Right ventricle myocardium superior (tissue), 1 donor: ENCODE results near the gene RAB19. TPM values are rescaled to one million over a fixed set of nuclear protein-coding genes. Genes with fewer than 3 reads are reported as not detected.

Experiments
- ATAC-seq: fragments of 200-7000 bp; cut with Tn5 transposase; one replicate; pipeline ENCODE4 v1.9.1; 2020; ENCODE audit warnings: mild to moderate bottlenecking; ENCODE audit not compliant: poor library complexity
- DNase-seq: peaks from one replicate; pipeline ENCODE4 v3.0.0-alpha.2; 2020
- intact Hi-C: fragments of 100-400 bp; cut with DNase I; formaldehyde crosslinking; loops from one replicate; pipeline ENCODE4 v1.11.2; 2022
- long read RNA-seq: library from polyadenylated mRNA; unstranded; transcript quantifications from one replicate; pipeline ENCODE4 v2.0.0, GENCODE V29; 2021
- total RNA-seq: library from RNA; stranded (reverse); fragmentation: NEBNext Ultra II Directional; extraction: Animal tissue kit (Norgen Biotek cat#: 25700); gene quantifications from one replicate; pipeline ENCODE4 v1.2.1, GENCODE V29; 2021
- donor health status: DM: no; HTN: yes; CAD: no; lungs with severe emphysema.

RAB19 gene
- total RNA-seq = not detected
- long read RNA-seq = 0 reads

- intact Hi-C loops = no loop called here
- DNase-seq (no peak), ATAC-seq (peak; percentile 70)
Observed at GRCh38 chr7:140403878-140404564, at the start of gene RAB19. TSS of gene RAB19 (plus strand) at chr7:140404058. CDS start at chr7:140407647, 3,589 bp downstream.

- intact Hi-C loops = no loop called here
- ATAC-seq = no peak
- DNase-seq = no peak
Observed at GRCh38 chr7:140358024-140358411, 45.8 kb upstream of the RAB19 start.

- intact Hi-C loops = no loop called here
- ATAC-seq (no peak), DNase-seq (no peak)
Observed at GRCh38 chr7:140358412-140359051, 45.3 kb upstream of the RAB19 start.

- DNase-seq (no peak), ATAC-seq (no peak)
- intact Hi-C loops = no loop called here
Observed at GRCh38 chr7:140360697-140361229, 43.1 kb upstream of the RAB19 start.

- DNase-seq = no peak
- ATAC-seq = no peak
- intact Hi-C loops = no loop called here
Observed at GRCh38 chr7:140364819-140365218, 39.0 kb upstream of the RAB19 start.

GRCh38 chr7:140367528-140367927 lies 36.3 kb upstream of the RAB19 start:
- no peak for DNase-seq
- ATAC-seq = no peak
- intact Hi-C loops = no loop called here

GRCh38 chr7:140369294-140369693 lies 34.6 kb upstream of the RAB19 start:
- ATAC-seq = no peak
- DNase-seq = no peak
- intact Hi-C loops = no loop called here

- ATAC-seq (no peak), DNase-seq (no peak)
- intact Hi-C loops = no loop called here
Observed at GRCh38 chr7:140375323-140375722, 28.5 kb upstream of the RAB19 start.

- intact Hi-C loops = no loop called here
- DNase-seq (no peak), ATAC-seq (no peak)
Observed at GRCh38 chr7:140375892-140376730, 27.7 kb upstream of the RAB19 start.

GRCh38 chr7:140383954-140384713 lies 19.7 kb upstream of the RAB19 start:
- intact Hi-C loops = no loop called here
- no peak for ATAC-seq
- DNase-seq = no peak

GRCh38 chr7:140384894-140385545 lies 18.8 kb upstream of the RAB19 start:
- DNase-seq (no peak), ATAC-seq (no peak)
- intact Hi-C loops = no loop called here

GRCh38 chr7:140389445-140389844 lies 14.4 kb upstream of the RAB19 start:
- DNase-seq = no peak
- intact Hi-C loops = no loop called here
- no peak for ATAC-seq

GRCh38 chr7:140390034-140390433 lies 13.8 kb upstream of the RAB19 start:
- DNase-seq (no peak), ATAC-seq (no peak)
- intact Hi-C loops = no loop called here

GRCh38 chr7:140390466-140391190 lies 13.2 kb upstream of the RAB19 start:
- intact Hi-C loops = no loop called here
- DNase-seq (no peak), ATAC-seq (peak; percentile 27)

- no peak for ATAC-seq
- intact Hi-C loops = no loop called here
Observed at GRCh38 chr7:140391634-140392033, 12.2 kb upstream of the RAB19 start.

GRCh38 chr7:140393756-140394306 lies 10.0 kb upstream of the RAB19 start:
- ATAC-seq = no peak
- intact Hi-C loops = no loop called here
- no peak for DNase-seq

More at GRCh38 chr7:140391634-140392033, 12.2 kb upstream of the RAB19 start:
- DNase-seq = no peak
